HCT116 (cell line): ENCODE measurements around the gene AUP1. TPM values are rescaled to one million over a fixed set of nuclear protein-coding genes. Genes with fewer than 3 reads are reported as not detected.

ENCODE experiments used
- ATAC-seq: fragments of 200-7000 bp; cut with Tn5 transposase; 2 replicates; pipeline ENCODE4 v1.9.1; 2020; ENCODE audit warnings: mild to moderate bottlenecking, moderate library complexity
- BruUV-seq: library from RNA; stranded (reverse); fragments of 400-500 nt; replicated peaks from 2 replicates; lab custom pipeline; 2021; lab: Mats Ljungman, UMichigan
- CTCF ChIA-PET: fragments of 300-600 bp; sonication (Branson Sonifier 250); formaldehyde crosslinking; loops from one replicate; lab custom pipeline; 2021; ENCODE audit warnings: antibody characterized with exemption; lab: Charles Lee
- POLR2A ChIA-PET: fragments of 300-600, 350-600 bp; sonication (Branson Sonifier 250); formaldehyde crosslinking; loops from one replicate; lab custom pipeline; 2021; ENCODE audit warnings: antibody characterized with exemption; lab: Charles Lee
- RAD21 ChIA-PET, 2 experiments: fragments of 300-600 bp; sonication (Branson Sonifier 250); formaldehyde crosslinking; loops; one replicate each; lab custom pipeline; 2023; ENCODE audit warnings: low total read pairs in 2 of 2; ENCODE audit not compliant: uncharacterized antibody in 2 of 2, unreplicated experiment in 2 of 2, low non-redundant PET in 1 of 2; lab: Charles Lee
- DNase-seq: peaks from one replicate; pipeline ENCODE4 v3.0.0-alpha.2; 2010; ENCODE audit warnings: low read depth, low spot score
- H2AFZ ChIP-seq: fragments of 200-600 bp; shearing (Covaris generic), sonication (generic); 2 replicates; pipeline ENCODE4 v1.6.1; 2017; ENCODE audit warnings: low read depth, mixed run types, mixed read lengths, antibody characterized with exemption, low read length; ENCODE audit not compliant: poor library complexity, severe bottlenecking
- H3K27ac ChIP-seq: 2 replicates; pipeline ENCODE4 v1.5.1; 2012; ENCODE audit warnings: low read depth, low read length
- H3K27me3 ChIP-seq: fragments of 200-600 bp; sonication (generic); 2 replicates; pipeline ENCODE4 v1.6.1; 2016; ENCODE audit warnings: mixed run types, low read length, mixed read lengths; ENCODE audit not compliant: insufficient read depth
- H3K36me3 ChIP-seq, 2 experiments: fragments of 200-500 bp in 1 of 2; fragments of 200-600 bp in 1 of 2; sonication (Bioruptor generic) in 1 of 2; sonication (generic) in 1 of 2; 2 replicates each; pipeline versions ENCODE4 v1.5.1 to v1.6.1; 2014 to 2016; ENCODE audit warnings: low read length in 2 of 2, inconsistent platforms in 1 of 2, mixed read lengths in 1 of 2, mixed run types in 1 of 2; ENCODE audit not compliant: insufficient read depth in 2 of 2, control insufficient read depth in 1 of 2
- H3K4me1 ChIP-seq, 2 experiments: fragments of 200-600 bp in 1 of 2; sonication (generic) in 1 of 2; 2 replicates each; pipeline versions ENCODE4 v1.5.1 to v1.6.1; 2012 to 2017; ENCODE audit warnings: low read length in 2 of 2, inconsistent platforms in 1 of 2, mild to moderate bottlenecking in 1 of 2, mixed read lengths in 1 of 2, mixed run types in 1 of 2, moderate library complexity in 1 of 2; ENCODE audit not compliant: insufficient read depth in 2 of 2, control insufficient read depth in 1 of 2
- H3K4me2 ChIP-seq: fragments of 200-600 bp; sonication (generic); 2 replicates; pipeline ENCODE4 v1.6.1; 2017; ENCODE audit warnings: mixed run types, low read length, mixed read lengths
- H3K4me3 ChIP-seq, 2 experiments: fragments of 200-600 bp in 1 of 2; sonication (generic) in 1 of 2; replicated peaks in 1 of 2; 2 replicates each; pipeline ENCODE4 v1.5.1; 2011 to 2016; ENCODE audit warnings: low read length in 2 of 2, control low read depth in 1 of 2, low read depth in 1 of 2, mild to moderate bottlenecking in 1 of 2, mixed read lengths in 1 of 2, mixed run types in 1 of 2
- H3K79me2 ChIP-seq: fragments of 200-600 bp; sonication (generic); 2 replicates; pipeline ENCODE4 v1.6.1; 2017; ENCODE audit warnings: mild to moderate bottlenecking, mixed run types, low read length, moderate library complexity, mixed read lengths; ENCODE audit not compliant: insufficient read depth
- H3K9ac ChIP-seq: fragments of 200-600 bp; sonication (generic); 2 replicates; pipeline ENCODE4 v1.6.1; 2016; ENCODE audit warnings: low read length, mixed read lengths
- H3K9me2 ChIP-seq: fragments of 200-600 bp; sonication (generic), shearing (Covaris generic); 2 replicates; pipeline ENCODE4 v1.6.1; 2017; ENCODE audit warnings: mixed run types, mild to moderate bottlenecking, moderate library complexity; ENCODE audit not compliant: insufficient read depth
- H3K9me3 ChIP-seq, 2 experiments: fragments of 200-500 bp in 1 of 2; fragments of 200-600 bp in 1 of 2; sonication (Bioruptor generic) in 1 of 2; sonication (generic) in 1 of 2; 2 replicates each; pipeline ENCODE4 v1.6.1; 2014 to 2017; ENCODE audit warnings: low read length in 2 of 2, mixed read lengths in 2 of 2, inconsistent platforms in 1 of 2, low read depth in 1 of 2, mild to moderate bottlenecking in 1 of 2, mixed run types in 1 of 2, moderate library complexity in 1 of 2; ENCODE audit not compliant: control insufficient read depth in 1 of 2, insufficient read depth in 1 of 2
- H4K20me1 ChIP-seq: fragments of 200-600 bp; sonication (generic), shearing (Covaris generic); 2 replicates; pipeline ENCODE4 v1.6.1; 2017; ENCODE audit warnings: mixed run types, mild to moderate bottlenecking, moderate library complexity; ENCODE audit not compliant: insufficient read depth
- CTCF ChIP-seq, 3 experiments: fragments of 200-600 bp in 1 of 3; sonication (generic) in 1 of 3; IDR thresholded peaks in 2 of 3; conservative IDR thresholded peaks in 1 of 3; 2 replicates each; pipeline ENCODE4 v1.5.1; 2012 to 2017; ENCODE audit warnings: low read depth in 2 of 3, low read length in 2 of 3, antibody characterized with exemption in 1 of 3, borderline replicate concordance in 1 of 3, control low read depth in 1 of 3, mild to moderate bottlenecking in 1 of 3, mixed read lengths in 1 of 3, mixed run types in 1 of 3, moderate library complexity in 1 of 3; ENCODE audit not compliant: insufficient read depth in 1 of 3
- EGR1 ChIP-seq: IDR thresholded peaks from 2 replicates; pipeline ENCODE4 v1.6.1; 2012; ENCODE audit warnings: low read depth
- ELF1 ChIP-seq: IDR thresholded peaks from 2 replicates; pipeline ENCODE4 v1.6.1; 2012; ENCODE audit warnings: low read depth, borderline replicate concordance
- EZH2 ChIP-seq: fragments of 200-600 bp; sonication (generic); IDR thresholded peaks from 2 replicates; pipeline ENCODE4 v1.6.1; 2017; ENCODE audit warnings: antibody characterized with exemption, mixed run types
- POLR2A ChIP-seq: IDR thresholded peaks from 2 replicates; pipeline ENCODE4 v1.7.0; 2011; ENCODE audit warnings: borderline replicate concordance; ENCODE audit not compliant: insufficient read depth, insufficient read length; ENCODE audit errors: extremely low read depth
- REST ChIP-seq: IDR thresholded peaks from 2 replicates; pipeline ENCODE4 v1.6.1; 2012; ENCODE audit warnings: low read depth
- SP1 ChIP-seq: IDR thresholded peaks from 2 replicates; pipeline ENCODE4 v1.6.1; 2012; ENCODE audit warnings: low read depth
- SRF ChIP-seq: IDR thresholded peaks from 2 replicates; pipeline ENCODE4 v1.6.1; 2012; ENCODE audit warnings: low read depth
- TCF7L2 ChIP-seq: IDR thresholded peaks from 2 replicates; pipeline ENCODE4 v1.7.0; 2011; ENCODE audit warnings: borderline replicate concordance, inconsistent platforms; ENCODE audit not compliant: insufficient read depth, insufficient read length; ENCODE audit errors: extremely low read depth
- YY1 ChIP-seq: IDR thresholded peaks from 2 replicates; pipeline ENCODE4 v1.6.1; 2011; ENCODE audit warnings: low read length, low read depth, moderate library complexity, mild to moderate bottlenecking; ENCODE audit not compliant: insufficient replicate concordance; ENCODE audit errors: extremely low read depth
- ZBTB33 ChIP-seq: IDR thresholded peaks from 2 replicates; pipeline ENCODE4 v1.6.1; 2011; ENCODE audit warnings: mild to moderate bottlenecking, low read length, moderate library complexity; ENCODE audit not compliant: insufficient replicate concordance; ENCODE audit errors: extremely low read depth
- ZFX ChIP-seq: fragments of 450-650 bp; IDR thresholded peaks from 2 replicates; pipeline ENCODE4 v1.6.1; 2017
- intact Hi-C: fragments of 100-400 bp; cut with micrococcal nuclease; formaldehyde crosslinking; loops from 2 replicates; pipeline ENCODE4 v1.10.0; 2022
- total RNA-seq: library from RNA; stranded (reverse); gene quantifications from one replicate; pipeline ENCODE4 v1.2.1, GENCODE V29; 2021; ENCODE audit not compliant: unreplicated experiment

The AUP1 gene
- total RNA-seq, 1 experiment from 2014 or later = 116 TPM

GRCh38 chr2:74577448-74577847, 47.9 kb upstream of the AUP1 start:
- Histone ChIP-seq H3K9me3 (no peaks in the 10 kb centered on the region), H3K36me3 (peaks cover 0 to 2% of the 10 kb centered on the region in 2 experiments; a peak in 1 of 4 replicates), H3K4me3 (no peak overlapping the region), H3K27ac (no peak overlapping the region), H3K4me2 (no peak overlapping the region), H3K4me1 (peaks cover 0 to 3% of the 10 kb centered on the region in 2 experiments; a peak in 1 of 4 replicates), H4K20me1 (no peaks in the 10 kb centered on the region), H3K27me3 (no peaks in the 10 kb centered on the region), H3K9me2 (no peaks in the 10 kb centered on the region), H2AFZ (no peak overlapping the region), H3K9ac (no peak overlapping the region), H3K79me2 (no peaks in the 10 kb centered on the region)
- ChIA-PET POLR2A (no interaction called here), RAD21 (no interaction called here), CTCF (no interaction called here)
- DNase-seq (no peak), ATAC-seq (no peak)
- no peak for TF ChIP-seq ZBTB33
- no peak for TF ChIP-seq TCF7L2
- no peak for TF ChIP-seq REST
- no peak for TF ChIP-seq SP1
- TF ChIP-seq ZFX = no peak
- no peak for TF ChIP-seq YY1
- TF ChIP-seq CTCF (IDR thresholded peaks at IDR 0.05 in 2 of 3, conservative IDR thresholded peaks at IDR 0.05 in 1 of 3; ENCODE audit: borderline replicate concordance in 1 of 3, insufficient read depth in 1 of 3, low read depth in 2 of 3, low read length in 2 of 3) = no peak
- TF ChIP-seq ELF1 = no peak
- TF ChIP-seq POLR2A = no peak
- no peak for TF ChIP-seq SRF
- no peak for TF ChIP-seq EZH2
- no peak for TF ChIP-seq EGR1
- no TSS peak for BruUV-seq
- intact Hi-C loops = no loop called here
